Calu3 (cell line): Measurements from ENCODE around the gene KLHDC3. TPM values are rescaled to one million over a fixed set of nuclear protein-coding genes. Genes with fewer than 3 reads are reported as not detected.

Source experiments
- BruUV-seq: library from RNA; stranded (reverse); fragments of 400-500 nt; replicated peaks from 2 replicates; lab custom pipeline; 2021; lab: Mats Ljungman, UMichigan
- CTCF ChIA-PET: fragments of 300-600 bp; sonication (Branson Sonifier 250); formaldehyde crosslinking; loops from one replicate; lab custom pipeline; 2022; ENCODE audit warnings: antibody characterized with exemption; lab: Charles Lee
- DNase-seq: peaks from one replicate; pipeline ENCODE4 v3.0.0; 2022
- H3K27ac Mint-ChIP-seq: one replicate; pipeline ENCODE4 v1.8.0; 2022; ENCODE audit warnings: mixed read lengths; ENCODE audit not compliant: unreplicated experiment
- H3K27me3 Mint-ChIP-seq: one replicate; pipeline ENCODE4 v1.8.0; 2022; ENCODE audit warnings: mixed read lengths; ENCODE audit not compliant: unreplicated experiment
- H3K36me3 Mint-ChIP-seq: one replicate; pipeline ENCODE4 v1.8.0; 2022; ENCODE audit warnings: mild to moderate bottlenecking, moderate library complexity, mixed read lengths; ENCODE audit not compliant: insufficient read depth, unreplicated experiment
- H3K4me1 Mint-ChIP-seq: one replicate; pipeline ENCODE4 v1.8.0; 2022; ENCODE audit warnings: mild to moderate bottlenecking, low read depth, mixed read lengths; ENCODE audit not compliant: unreplicated experiment
- H3K4me3 Mint-ChIP-seq: one replicate; pipeline ENCODE4 v1.8.0; 2022; ENCODE audit warnings: mild to moderate bottlenecking, low read depth, moderate library complexity, mixed read lengths; ENCODE audit not compliant: unreplicated experiment
- H3K9me3 Mint-ChIP-seq: one replicate; pipeline ENCODE4 v1.8.0; 2022; ENCODE audit warnings: low read depth, mixed read lengths; ENCODE audit not compliant: unreplicated experiment
- CTCF ChIP-seq: fragments of 200-600 bp; IDR thresholded peaks from one replicate; pipeline ENCODE4 v1.8.0; 2022; ENCODE audit warnings: antibody characterized with exemption; ENCODE audit not compliant: unreplicated experiment
- intact Hi-C: fragments of 100-400 bp; cut with micrococcal nuclease; formaldehyde crosslinking; loops from one replicate; pipeline ENCODE4 v1.10.0; 2022; ENCODE audit not compliant: unreplicated experiment
- total RNA-seq: library from RNA; stranded (reverse); gene quantifications from 2 replicates; pipeline ENCODE4 v1.2.3, GENCODE V29; 2022

KLHDC3 gene
- total RNA-seq, 1 experiment from 2014 or later: 85.9 TPM

GRCh38 chr6:43009124-43009523 lies 4.9 kb upstream of the KLHDC3 start:
- intact Hi-C loops: loop anchor here (2.0 kb wide), 1 partner anchor 134 kb away; no protein-coding TSS in a partner anchor
- peak; percentile 68 for TF ChIP-seq CTCF
- Mint-ChIP-seq H3K27me3 (no peaks in the 10 kb centered on the region), H3K36me3 (peaks cover 32% of the 10 kb centered on the region), H3K27ac (no peak overlapping the region), H3K4me3 (no peak overlapping the region), H3K9me3 (no peaks in the 10 kb centered on the region), H3K4me1 (peaks cover 19% of the 10 kb centered on the region)
- BruUV-seq: no TSS peak
- peak; percentile 68 for DNase-seq
- CTCF ChIA-PET: interaction anchor here (1.0 kb wide), 1 partner anchor 25 kb away, joined by 3 read pairs; the partner anchor contains the start of gene PPP2R5D

GRCh38 chr6:43011207-43011606 lies 2.8 kb upstream of the KLHDC3 start:
- no TSS peak for BruUV-seq
- H3K4me1 Mint-ChIP-seq: peaks cover 28% of the 10 kb centered on the region
- intact Hi-C loops: no loop called here
- peaks cover 36% of the 10 kb centered on the region for H3K36me3 Mint-ChIP-seq
- no peak overlapping the region for H3K27ac Mint-ChIP-seq
- H3K27me3 Mint-ChIP-seq: no peaks in the 10 kb centered on the region
- no peak for TF ChIP-seq CTCF
- DNase-seq: no peak
- H3K4me3 Mint-ChIP-seq: no peak overlapping the region
- CTCF ChIA-PET: interaction anchor here (0.6 to 1.4 kb wide), 3 partner anchors 10 to 292 kb away, joined by 3 to 6 read pairs (median 5); no protein-coding TSS in a partner anchor
- no peaks in the 10 kb centered on the region for H3K9me3 Mint-ChIP-seq

DNA sequence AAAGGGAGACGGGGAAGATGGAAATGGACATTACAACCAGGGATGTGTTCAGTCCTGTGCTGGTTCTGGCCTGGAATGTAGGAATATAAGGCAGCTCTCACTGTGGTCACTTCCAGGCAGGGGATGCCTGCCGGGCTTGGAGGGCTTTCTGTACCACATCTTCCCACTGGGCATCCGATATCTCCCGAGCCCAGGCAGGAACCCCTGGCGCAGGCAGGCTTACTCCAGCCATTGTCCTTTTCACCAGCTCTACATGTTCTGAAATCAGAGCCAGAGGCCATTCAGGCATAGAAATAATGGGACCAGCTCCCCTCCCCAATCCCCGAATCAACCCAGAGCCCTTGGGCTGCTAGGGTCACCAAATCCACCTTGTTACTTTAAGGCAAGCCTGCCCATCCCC lies 1.7 kb upstream of the KLHDC3 start:
- no peaks in the 10 kb centered on the region for H3K9me3 Mint-ChIP-seq
- CTCF ChIA-PET: interaction anchor here (0.8 to 2.8 kb wide), 2 partner anchors 131 to 170 kb away, joined by 3 to 15 read pairs; partner anchors contain the start of gene CUL9
- TF ChIP-seq CTCF: no peak
- no peak for DNase-seq
- peaks cover 28% of the 10 kb centered on the region for H3K4me1 Mint-ChIP-seq
- H3K4me3 Mint-ChIP-seq: peak overlapping the region; percentile 97
- H3K36me3 Mint-ChIP-seq: peaks cover 30% of the 10 kb centered on the region
- no peaks in the 10 kb centered on the region for H3K27me3 Mint-ChIP-seq
- intact Hi-C loops: loop anchor here (2.0 kb wide), 1 partner anchor 16 kb away; no protein-coding TSS in a partner anchor
- no peak overlapping the region for H3K27ac Mint-ChIP-seq
- BruUV-seq: no TSS peak

DNA sequence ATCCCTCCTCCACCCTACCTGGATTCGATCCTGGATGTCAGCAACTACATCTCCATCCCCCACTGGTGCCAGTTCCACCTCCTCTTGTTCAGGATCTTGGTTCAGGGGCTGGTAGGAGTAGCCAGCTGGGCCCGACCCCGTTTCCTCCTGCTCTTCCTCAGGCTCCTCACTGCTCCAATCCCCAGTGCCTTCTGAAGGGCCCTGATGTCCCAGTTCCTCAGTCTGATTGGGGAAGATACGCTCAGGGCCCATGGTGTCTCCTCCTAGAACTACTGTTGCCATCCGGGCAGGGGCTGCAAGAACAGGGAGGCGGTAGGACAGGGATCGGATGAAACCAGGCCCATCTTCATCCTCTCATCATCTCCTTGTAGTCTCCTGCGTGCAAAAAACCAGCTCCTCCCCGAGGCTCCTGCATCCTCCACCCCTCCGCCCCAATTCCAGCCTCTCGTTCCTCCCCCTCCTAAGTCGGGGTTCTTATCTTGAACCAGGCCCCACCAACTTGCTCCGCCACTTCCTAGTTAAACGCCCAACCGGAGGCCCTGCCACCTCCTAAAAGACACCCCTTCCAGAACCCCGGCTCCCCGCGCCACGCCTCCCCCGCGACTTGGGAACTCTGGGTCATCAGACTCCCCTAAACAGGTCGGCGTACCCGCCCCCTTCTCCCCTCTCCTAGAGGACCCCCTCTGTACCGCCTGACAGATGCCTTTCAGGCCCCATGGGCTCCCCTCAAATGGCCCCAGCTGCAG lies 779 bp upstream of the KLHDC3 start:
- DNase-seq: no peak
- Mint-ChIP-seq H3K27ac (peak overlapping the region; percentile 85), H3K4me1 (peaks cover 28% of the 10 kb centered on the region), H3K9me3 (no peaks in the 10 kb centered on the region), H3K36me3 (peaks cover 30% of the 10 kb centered on the region), H3K4me3 (peak overlapping the region; percentile 97), H3K27me3 (no peaks in the 10 kb centered on the region)
- intact Hi-C loops: loop anchor here (2.0 kb wide), 1 partner anchor 16 kb away; no protein-coding TSS in a partner anchor
- no peak for TF ChIP-seq CTCF
- CTCF ChIA-PET: interaction anchor here (0.7 to 2.8 kb wide), 9 partner anchors 10 to 169 kb away, joined by 3 to 15 read pairs (median 4); partner anchors contain the start of genes CUL7, CUL9, KLC4 and MRPL2
- BruUV-seq: no TSS peak
